ENCODE results near the gene CACTIN. TPM values are rescaled to one million over a fixed set of nuclear protein-coding genes. Genes with fewer than 3 reads are reported as not detected.

Gene CACTIN
- total RNA-seq, 1 experiment from 2014 or later, result 36.3 TPM

DNA sequence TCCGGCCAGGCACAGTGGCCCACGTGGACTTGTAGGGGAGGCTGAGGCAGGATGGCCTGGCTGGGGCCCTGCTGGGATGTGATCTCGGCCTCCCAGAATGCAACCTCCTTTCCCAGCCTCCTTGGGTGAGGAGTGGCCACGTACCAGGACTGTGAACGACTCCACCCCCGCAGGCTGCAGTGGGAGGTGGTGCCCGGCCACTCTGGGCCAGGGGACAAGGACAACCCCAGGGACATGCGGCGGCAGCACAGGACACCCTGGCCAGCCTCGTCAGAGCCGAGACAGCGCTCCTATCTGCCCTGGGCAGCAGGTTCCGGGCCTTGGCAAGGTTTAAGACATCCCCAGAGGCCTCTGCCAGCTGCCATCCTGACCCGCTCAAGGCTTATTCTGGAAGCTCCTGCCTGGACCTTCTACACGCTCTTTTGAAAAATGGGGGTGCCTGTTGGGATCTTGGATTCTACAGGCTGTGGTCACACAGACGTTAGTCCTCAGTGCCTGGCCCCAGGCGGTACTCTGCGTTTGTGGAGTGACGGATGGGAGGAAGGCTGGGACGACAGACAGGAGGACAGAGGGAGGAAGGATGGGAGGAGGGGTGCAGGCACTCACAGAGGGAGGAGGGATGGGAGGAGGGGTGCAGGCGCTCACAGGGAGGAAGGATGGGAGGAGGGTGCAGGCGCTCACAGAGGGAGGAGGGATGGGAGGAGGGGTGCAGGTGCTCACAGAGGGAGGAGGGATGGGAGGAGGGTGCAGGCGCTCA is 19.9 kb upstream of the CACTIN start:
- Histone ChIP-seq H3K36me3 (ENCODE audit: insufficient read depth, low read length, poor library complexity, severe bottlenecking) (peaks cover 8% of the 10 kb centered on the region), H3K27ac (ENCODE audit: low read depth, low read length, poor library complexity, severe bottlenecking) (no peak overlapping the region), H3K4me3 (ENCODE audit: low read depth, low read length, poor library complexity, severe bottlenecking) (no peak overlapping the region), H3K4me1 (ENCODE audit: insufficient read depth, low read length, poor library complexity, severe bottlenecking) (no peaks in the 10 kb centered on the region), H3K27me3 (replicated peaks; ENCODE audit: insufficient read depth, low read depth, low read length, poor library complexity) (no peaks in the 10 kb centered on the region), H3K9me3 (ENCODE audit: low read depth, low read length, poor library complexity, severe bottlenecking) (no peaks in the 10 kb centered on the region)
- CTCF ChIA-PET, result no interaction called here
- no peak for DNase-seq (ENCODE audit: low spot score)
- POLR2A ChIA-PET (ENCODE audit: low non-redundant PET), result no interaction called here
- TF ChIP-seq EZH2 (IDR thresholded peaks at IDR 0.05; ENCODE audit: borderline replicate concordance, low read depth, low read length, poor library complexity, severe bottlenecking), result no peak
- TF ChIP-seq, protein P1, sequence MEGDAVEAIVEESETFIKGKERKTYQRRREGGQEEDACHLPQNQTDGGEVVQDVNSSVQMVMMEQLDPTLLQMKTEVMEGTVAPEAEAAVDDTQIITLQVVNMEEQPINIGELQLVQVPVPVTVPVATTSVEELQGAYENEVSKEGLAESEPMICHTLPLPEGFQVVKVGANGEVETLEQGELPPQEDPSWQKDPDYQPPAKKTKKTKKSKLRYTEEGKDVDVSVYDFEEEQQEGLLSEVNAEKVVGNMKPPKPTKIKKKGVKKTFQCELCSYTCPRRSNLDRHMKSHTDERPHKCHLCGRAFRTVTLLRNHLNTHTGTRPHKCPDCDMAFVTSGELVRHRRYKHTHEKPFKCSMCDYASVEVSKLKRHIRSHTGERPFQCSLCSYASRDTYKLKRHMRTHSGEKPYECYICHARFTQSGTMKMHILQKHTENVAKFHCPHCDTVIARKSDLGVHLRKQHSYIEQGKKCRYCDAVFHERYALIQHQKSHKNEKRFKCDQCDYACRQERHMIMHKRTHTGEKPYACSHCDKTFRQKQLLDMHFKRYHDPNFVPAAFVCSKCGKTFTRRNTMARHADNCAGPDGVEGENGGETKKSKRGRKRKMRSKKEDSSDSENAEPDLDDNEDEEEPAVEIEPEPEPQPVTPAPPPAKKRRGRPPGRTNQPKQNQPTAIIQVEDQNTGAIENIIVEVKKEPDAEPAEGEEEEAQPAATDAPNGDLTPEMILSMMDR (conservative IDR thresholded peaks at IDR 0.05; ENCODE audit: low read depth, low read length), result no peak
- no TSS peak for BruUV-seq (replicated peaks)
- intact Hi-C loops (cut with micrococcal nuclease; ENCODE audit: unreplicated experiment), result no loop called here

DNA sequence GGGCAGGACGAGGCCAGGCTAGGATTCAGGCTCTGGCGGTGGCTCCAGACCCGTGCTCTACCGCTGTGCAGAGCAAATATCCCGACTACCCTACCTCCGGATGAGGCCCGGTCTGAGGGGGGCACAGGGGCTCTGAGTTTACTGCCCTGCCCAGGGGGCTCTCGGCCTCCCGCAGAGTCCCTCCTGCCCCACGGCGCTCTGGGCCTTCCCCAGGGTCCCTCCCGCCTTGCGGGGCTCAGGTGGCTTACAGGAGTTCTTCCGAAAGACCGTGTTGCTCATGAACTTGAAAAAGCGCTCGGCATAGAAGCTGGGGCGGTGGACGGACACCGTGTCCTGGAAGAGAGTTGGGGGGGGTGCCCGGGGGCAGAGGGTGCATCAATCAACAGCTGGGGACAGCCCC is 19.1 kb upstream of the CACTIN start:
- no peaks in the 10 kb centered on the region for H3K27me3 ChIP-seq (replicated peaks; ENCODE audit: insufficient read depth, low read depth, low read length, poor library complexity)
- ChIA-PET POLR2A (ENCODE audit: low non-redundant PET) (no interaction called here), CTCF (no interaction called here)
- peaks cover 8% of the 10 kb centered on the region for H3K36me3 ChIP-seq (ENCODE audit: insufficient read depth, low read length, poor library complexity, severe bottlenecking)
- H3K9me3 ChIP-seq (ENCODE audit: low read depth, low read length, poor library complexity, severe bottlenecking), result no peaks in the 10 kb centered on the region
- H3K4me3 ChIP-seq (ENCODE audit: low read depth, low read length, poor library complexity, severe bottlenecking), result no peak overlapping the region
- no peak for DNase-seq (ENCODE audit: low spot score)
- intact Hi-C loops (cut with micrococcal nuclease; ENCODE audit: unreplicated experiment), result no loop called here
- no peak for TF ChIP-seq EZH2 (IDR thresholded peaks at IDR 0.05; ENCODE audit: borderline replicate concordance, low read depth, low read length, poor library complexity, severe bottlenecking)
- TF ChIP-seq, protein P1 (conservative IDR thresholded peaks at IDR 0.05; ENCODE audit: low read depth, low read length), result no peak
- H3K4me1 ChIP-seq (ENCODE audit: insufficient read depth, low read length, poor library complexity, severe bottlenecking), result no peaks in the 10 kb centered on the region
- H3K27ac ChIP-seq (ENCODE audit: low read depth, low read length, poor library complexity, severe bottlenecking), result no peak overlapping the region
- BruUV-seq (replicated peaks), result no TSS peak

DNA sequence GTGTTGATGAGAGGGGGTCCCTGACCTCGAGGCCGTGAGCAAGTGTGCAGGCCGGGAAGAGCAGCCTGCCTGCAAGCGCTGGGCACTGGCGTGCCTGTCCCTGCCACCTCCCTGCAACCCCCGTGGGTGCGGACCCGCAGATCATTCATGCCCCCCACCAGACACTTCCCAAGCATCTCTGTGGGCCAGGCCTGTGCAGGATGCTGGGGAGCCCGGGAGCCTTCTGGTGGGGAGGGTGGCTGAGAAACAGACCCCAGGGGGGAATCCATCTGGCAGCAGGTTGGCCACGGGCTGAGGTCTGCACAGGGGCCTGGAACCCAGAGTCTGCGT is 18.4 kb upstream of the CACTIN start:
- peaks cover 8% of the 10 kb centered on the region for H3K36me3 ChIP-seq (ENCODE audit: insufficient read depth, low read length, poor library complexity, severe bottlenecking)
- POLR2A ChIA-PET (ENCODE audit: low non-redundant PET), result no interaction called here
- H3K27me3 ChIP-seq (replicated peaks; ENCODE audit: insufficient read depth, low read depth, low read length, poor library complexity), result no peaks in the 10 kb centered on the region
- H3K27ac ChIP-seq (ENCODE audit: low read depth, low read length, poor library complexity, severe bottlenecking), result no peak overlapping the region
- CTCF ChIA-PET, result no interaction called here
- H3K4me3 ChIP-seq (ENCODE audit: low read depth, low read length, poor library complexity, severe bottlenecking), result no peak overlapping the region
- intact Hi-C loops (cut with micrococcal nuclease; ENCODE audit: unreplicated experiment), result no loop called here
- BruUV-seq (replicated peaks), result no TSS peak
- H3K9me3 ChIP-seq (ENCODE audit: low read depth, low read length, poor library complexity, severe bottlenecking), result no peaks in the 10 kb centered on the region
- no peaks in the 10 kb centered on the region for H3K4me1 ChIP-seq (ENCODE audit: insufficient read depth, low read length, poor library complexity, severe bottlenecking)
- no peak for DNase-seq (ENCODE audit: low spot score)
- TF ChIP-seq, protein P1 (conservative IDR thresholded peaks at IDR 0.05; ENCODE audit: low read depth, low read length), result no peak
- no peak for TF ChIP-seq EZH2 (IDR thresholded peaks at IDR 0.05; ENCODE audit: borderline replicate concordance, low read depth, low read length, poor library complexity, severe bottlenecking)

All from A673 (cell line).